ENCODE results near the gene ZIC3.

Gene ZIC3

GRCh38 chrX:137562096-137562495, 3.8 kb upstream of the ZIC3 start:
- no peak for ATAC-seq
- TF ChIP-seq GLIS3 (CRISPR knock-in tag; IDR thresholded peaks at IDR 0.05) (no peak), CSDC2 (CRISPR knock-in tag; IDR thresholded peaks at IDR 0.05) (no peak), ZC3H10 (CRISPR knock-in tag; IDR thresholded peaks at IDR 0.05) (no peak), RARB (CRISPR knock-in tag; IDR thresholded peaks at IDR 0.05) (no peak), TCF4 (CRISPR knock-in tag; IDR thresholded peaks at IDR 0.05; ENCODE audit: borderline replicate concordance) (no peak), TSHZ2 (CRISPR knock-in tag; IDR thresholded peaks at IDR 0.05) (no peak), PPARA (CRISPR knock-in tag; IDR thresholded peaks at IDR 0.05; ENCODE audit: borderline replicate concordance) (no peak)

GRCh38 chrX:137563681-137564651, 2.0 kb upstream of the ZIC3 start:
- TF ChIP-seq CSDC2 (CRISPR knock-in tag; IDR thresholded peaks at IDR 0.05) (no peak), ISL1 (CRISPR knock-in tag; IDR thresholded peaks at IDR 0.05) (no peak), ZNF70 (CRISPR knock-in tag; IDR thresholded peaks at IDR 0.05) (no peak), CREB5 (CRISPR knock-in tag; IDR thresholded peaks at IDR 0.05; ENCODE audit: low read depth) (no peak), BACH2 (CRISPR knock-in tag; IDR thresholded peaks at IDR 0.05; ENCODE audit: borderline replicate concordance) (no peak), TSHZ2 (CRISPR knock-in tag; IDR thresholded peaks at IDR 0.05) (no peak), RARB (CRISPR knock-in tag; IDR thresholded peaks at IDR 0.05) (no peak), ZC3H10 (CRISPR knock-in tag; IDR thresholded peaks at IDR 0.05) (no peak), ZFP3 (CRISPR knock-in tag; IDR thresholded peaks at IDR 0.05) (no peak), ZFP30 (CRISPR knock-in tag; IDR thresholded peaks at IDR 0.05) (no peak), ZNF565 (CRISPR knock-in tag; conservative IDR thresholded peaks at IDR 0.05; ENCODE audit: low read depth) (no peak), ESRRG (CRISPR knock-in tag; IDR thresholded peaks at IDR 0.05) (no peak), POU6F1 (CRISPR knock-in tag; IDR thresholded peaks at IDR 0.05; ENCODE audit: borderline replicate concordance, low read depth) (no peak), TCF4 (CRISPR knock-in tag; IDR thresholded peaks at IDR 0.05; ENCODE audit: borderline replicate concordance) (no peak), OSR1 (CRISPR knock-in tag; IDR thresholded peaks at IDR 0.05) (no peak), PPARA (CRISPR knock-in tag; IDR thresholded peaks at IDR 0.05; ENCODE audit: borderline replicate concordance) (no peak)
- ATAC-seq = no peak

GRCh38 chrX:137565318-137565904, 516 bp upstream of the ZIC3 start:
- TF ChIP-seq CREB5 (CRISPR knock-in tag; IDR thresholded peaks at IDR 0.05; ENCODE audit: low read depth) = no peak
- no peak for TF ChIP-seq ZNF565 (CRISPR knock-in tag; conservative IDR thresholded peaks at IDR 0.05; ENCODE audit: low read depth)
- TF ChIP-seq BACH2 (CRISPR knock-in tag; IDR thresholded peaks at IDR 0.05; ENCODE audit: borderline replicate concordance) = no peak
- TF ChIP-seq ZC3H10 (CRISPR knock-in tag; IDR thresholded peaks at IDR 0.05) = no peak
- no peak; the same call in 1 of the 3 replicates for ATAC-seq

Measured in SK-N-SH treated with all-trans-retinoic acid at 6 μM for 48 hours (cell line).